A549 (cell line): Measurements from ENCODE around the gene CMIP.
A peak's percentile ranks its signal among the peaks of the same experiment; 100 is the strongest.

Source experiments
- EP300 ChIP-seq, 2 experiments: fragments of >200 bp; sonication (Bioruptor Twin); formaldehyde crosslinking; IDR thresholded peaks; 2 replicates in 1 of 2; 3 replicates in 1 of 2; pipeline ENCODE4 v1.6.1; 2016 to 2017
- JUNB ChIP-seq: fragments of >200 bp; sonication (Bioruptor Twin); formaldehyde crosslinking; IDR thresholded peaks from 2 replicates; pipeline ENCODE4 v1.6.1; 2016
- MAZ ChIP-seq: fragments of 150-350 bp; IDR thresholded peaks from 2 replicates; pipeline ENCODE4 v1.6.1; 2014; ENCODE audit warnings: antibody characterized with exemption, low read depth, low read length, borderline replicate concordance
- POLR2A ChIP-seq: IDR thresholded peaks from 2 replicates; pipeline ENCODE4 v1.6.1; 2012; ENCODE audit warnings: mild to moderate bottlenecking, low read length
- RAD21 ChIP-seq, 2 experiments: fragments of >200 bp in 1 of 2; sonication (Bioruptor Twin) in 1 of 2; formaldehyde crosslinking in 1 of 2; IDR thresholded peaks in 1 of 2; conservative IDR thresholded peaks in 1 of 2; 2 replicates in 1 of 2; 3 replicates in 1 of 2; pipeline ENCODE4 v1.6.1; 2012 to 2018; ENCODE audit warnings: inconsistent platforms in 1 of 2
- RCOR1 ChIP-seq: fragments of 150-350 bp; IDR thresholded peaks from 2 replicates; pipeline ENCODE4 v1.6.1; 2014; ENCODE audit warnings: antibody characterized with exemption, low read length, low read depth
- RFX5 ChIP-seq: fragments of 450-650 bp; IDR thresholded peaks from 2 replicates; pipeline ENCODE4 v1.7.1; 2014; ENCODE audit warnings: antibody characterized with exemption, mild to moderate bottlenecking, moderate library complexity
- ZFP36 ChIP-seq: fragments of 450-650 bp; IDR thresholded peaks from 2 replicates; pipeline ENCODE4 v1.6.1; 2014; ENCODE audit warnings: borderline replicate concordance; ENCODE audit not compliant: partially characterized antibody
- TF ChIP-seq, protein P1 (sequence below): fragments of >200 bp; sonication (Bioruptor Twin); formaldehyde crosslinking; IDR thresholded peaks from 3 replicates; pipeline ENCODE4 v1.5.1; 2016
- TF ChIP-seq, protein P2 (sequence below): IDR thresholded peaks from 2 replicates; pipeline ENCODE4 v1.6.1; 2012; ENCODE audit warnings: low read depth, borderline replicate concordance
- TF ChIP-seq, protein P3 (sequence below): IDR thresholded peaks from 2 replicates; pipeline ENCODE4 v1.6.1; 2012

GRCh38 chr16:81585785-81586184 lies 141.2 kb downstream of the CMIP start:
- TF ChIP-seq ZFP36 (no peak), RAD21 (conservative IDR thresholded peaks at IDR 0.05 in 1 of 2, IDR thresholded peaks at IDR 0.05 in 1 of 2) (peak in 1 of 2 experiments; percentile 44; a peak in 3 of 5 replicates), JUNB (no peak), RCOR1 (no peak), POLR2A (no peak), EP300 (IDR thresholded peaks at IDR 0.05) (no peak), MAZ (no peak), RFX5 (no peak)
- TF ChIP-seq, protein P1, sequence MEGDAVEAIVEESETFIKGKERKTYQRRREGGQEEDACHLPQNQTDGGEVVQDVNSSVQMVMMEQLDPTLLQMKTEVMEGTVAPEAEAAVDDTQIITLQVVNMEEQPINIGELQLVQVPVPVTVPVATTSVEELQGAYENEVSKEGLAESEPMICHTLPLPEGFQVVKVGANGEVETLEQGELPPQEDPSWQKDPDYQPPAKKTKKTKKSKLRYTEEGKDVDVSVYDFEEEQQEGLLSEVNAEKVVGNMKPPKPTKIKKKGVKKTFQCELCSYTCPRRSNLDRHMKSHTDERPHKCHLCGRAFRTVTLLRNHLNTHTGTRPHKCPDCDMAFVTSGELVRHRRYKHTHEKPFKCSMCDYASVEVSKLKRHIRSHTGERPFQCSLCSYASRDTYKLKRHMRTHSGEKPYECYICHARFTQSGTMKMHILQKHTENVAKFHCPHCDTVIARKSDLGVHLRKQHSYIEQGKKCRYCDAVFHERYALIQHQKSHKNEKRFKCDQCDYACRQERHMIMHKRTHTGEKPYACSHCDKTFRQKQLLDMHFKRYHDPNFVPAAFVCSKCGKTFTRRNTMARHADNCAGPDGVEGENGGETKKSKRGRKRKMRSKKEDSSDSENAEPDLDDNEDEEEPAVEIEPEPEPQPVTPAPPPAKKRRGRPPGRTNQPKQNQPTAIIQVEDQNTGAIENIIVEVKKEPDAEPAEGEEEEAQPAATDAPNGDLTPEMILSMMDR, result peak; percentile 32
- TF ChIP-seq, protein P2, sequence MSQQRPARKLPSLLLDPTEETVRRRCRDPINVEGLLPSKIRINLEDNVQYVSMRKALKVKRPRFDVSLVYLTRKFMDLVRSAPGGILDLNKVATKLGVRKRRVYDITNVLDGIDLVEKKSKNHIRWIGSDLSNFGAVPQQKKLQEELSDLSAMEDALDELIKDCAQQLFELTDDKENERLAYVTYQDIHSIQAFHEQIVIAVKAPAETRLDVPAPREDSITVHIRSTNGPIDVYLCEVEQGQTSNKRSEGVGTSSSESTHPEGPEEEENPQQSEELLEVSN, result no peak
- TF ChIP-seq, protein P3, sequence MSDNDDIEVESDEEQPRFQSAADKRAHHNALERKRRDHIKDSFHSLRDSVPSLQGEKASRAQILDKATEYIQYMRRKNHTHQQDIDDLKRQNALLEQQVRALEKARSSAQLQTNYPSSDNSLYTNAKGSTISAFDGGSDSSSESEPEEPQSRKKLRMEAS, result peak; percentile 66
